Muscle of arm (tissue), 12 donors: ENCODE data around the gene ZNF814. TPM values are rescaled to one million over a fixed set of nuclear protein-coding genes. Genes with fewer than 3 reads are reported as not detected.
A peak's percentile ranks its signal among the peaks of the same experiment; 100 is the strongest.
"Not testable (repeated sequence)": the region's sequence is repeated elsewhere in the genome, so short reads cannot be mapped to it uniquely, and the experiment has no call there.

ENCODE experiments used
- DNase-seq: peaks from one replicate; pipeline ENCODE4 v3.0.0-alpha.2; 2013
- polyA plus RNA-seq, 12 donors: library from polyadenylated mRNA; unstranded; fragments of 120-200 nt; gene quantifications; one replicate each; pipeline ENCODE4 v1.2.1, GENCODE V29; 2013; ENCODE audit not compliant: insufficient read length in 12 of 12

The ZNF814 gene
- polyA plus RNA-seq, 12 donors, result 17.0 to 56.5 (median 27.9) TPM; not detected in 1

GRCh38 chr19:57821095-57821494 lies 67.7 kb downstream of the ZNF814 start:
- not testable (repeated sequence) for DNase-seq

GRCh38 chr19:57820599-57820998 lies 68.2 kb downstream of the ZNF814 start:
- no peak for DNase-seq

- peak; percentile 92 for DNase-seq
Observed at GRCh38 chr19:57819475-57820148, 69.2 kb downstream of the ZNF814 start.

GRCh38 chr19:57818378-57818777 lies 70.5 kb downstream of the ZNF814 start:
- DNase-seq, result no peak

- no peak for DNase-seq
Observed at GRCh38 chr19:57817976-57818375, 70.9 kb downstream of the ZNF814 start.

DNA sequence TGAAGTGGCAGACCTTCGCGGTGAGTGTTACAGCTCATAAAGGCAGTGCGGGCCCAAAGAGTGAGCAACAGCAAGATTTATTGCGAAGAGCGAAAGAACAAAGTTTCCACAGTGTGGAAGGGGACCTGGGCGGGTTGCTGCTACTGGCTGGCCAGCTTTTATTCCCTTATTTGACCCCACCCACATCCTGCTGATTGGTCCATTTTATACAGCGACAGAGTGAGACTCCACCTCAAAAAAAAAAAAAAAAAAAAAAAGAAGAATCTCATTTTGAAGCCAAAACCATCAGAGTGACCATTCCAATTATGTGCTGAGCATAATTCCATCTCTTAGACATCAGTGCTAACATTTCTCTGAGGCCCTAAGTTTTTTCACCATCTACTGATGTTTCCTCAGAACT lies 72.2 kb downstream of the ZNF814 start:
- DNase-seq, result no peak

- no peak for DNase-seq
Observed at GRCh38 chr19:57815247-57816075, 73.4 kb downstream of the ZNF814 start.

DNA sequence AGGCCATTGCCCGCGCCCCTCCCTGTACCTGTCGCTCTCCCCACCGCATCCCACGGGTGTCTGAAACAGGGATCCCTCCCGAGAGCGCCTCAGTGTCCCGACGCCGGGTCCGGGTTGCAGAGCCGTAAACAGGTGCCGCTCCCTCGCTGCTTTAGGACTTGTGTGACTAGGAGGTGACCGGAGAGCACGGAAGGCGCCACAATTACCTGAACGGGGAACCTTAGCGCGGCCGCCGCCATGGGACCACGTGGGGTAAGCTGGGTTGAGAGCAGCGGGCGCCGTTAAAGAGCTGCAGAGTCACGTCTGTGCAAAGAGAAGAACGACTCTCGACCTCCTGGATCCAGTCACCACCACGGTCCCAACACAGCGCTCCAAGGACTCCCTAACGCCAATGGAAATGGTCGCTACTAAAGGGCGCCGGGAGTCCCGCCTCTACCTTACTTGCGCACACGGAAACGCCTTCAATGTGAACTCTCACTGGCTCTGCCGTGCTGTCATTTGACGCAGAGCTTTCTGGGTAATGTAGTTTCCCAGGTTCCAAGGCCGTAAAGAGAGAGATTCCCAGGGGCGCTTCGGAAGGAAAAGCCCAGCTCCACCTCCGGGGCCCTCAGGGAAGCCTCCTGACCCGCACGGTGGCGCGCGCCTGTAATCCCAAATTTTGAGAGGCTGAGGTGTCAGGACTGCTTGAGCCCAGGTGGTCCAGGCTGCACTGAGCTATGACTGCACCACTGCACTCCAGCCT lies 74.2 kb downstream of the ZNF814 start, which contains the start of gene ZNF552:
Gene ZNF552 (minus strand): TSS at position 409 of the 742 bp plus-strand sequence. CDS start 170 bp downstream, at position 239.
- DNase-seq, result peak; percentile 89

- no peak for DNase-seq
Observed at GRCh38 chr19:57813919-57814504, 74.8 kb downstream of the ZNF814 start.

- DNase-seq, result not testable (repeated sequence)
Observed at GRCh38 chr19:57812975-57813820, 75.6 kb downstream of the ZNF814 start.

DNA sequence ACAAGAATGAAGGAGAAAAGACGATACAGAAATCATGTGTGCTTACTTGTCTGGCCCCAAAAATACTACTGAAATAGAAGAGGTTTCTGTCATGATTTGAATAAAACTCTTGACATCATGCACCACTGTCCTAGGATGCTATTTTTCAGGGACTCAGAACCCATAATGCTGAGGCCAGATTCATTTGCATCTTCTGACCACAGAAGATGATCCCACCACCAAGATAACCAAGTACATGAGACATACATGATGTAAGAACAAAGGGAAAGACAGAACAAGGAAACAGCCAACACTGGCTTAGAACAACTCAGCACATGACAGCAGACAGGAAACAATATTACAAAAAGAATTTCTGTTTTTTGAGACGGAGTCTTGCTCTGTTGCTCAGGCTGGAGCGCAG lies 76.6 kb downstream of the ZNF814 start:
- no peak for DNase-seq

GRCh38 chr19:57810410-57811295 lies 78.2 kb downstream of the ZNF814 start:
- not testable (repeated sequence) for DNase-seq

GRCh38 chr19:57807541-57807940 lies 81.3 kb downstream of the ZNF814 start:
- DNase-seq, result no peak

DNA sequence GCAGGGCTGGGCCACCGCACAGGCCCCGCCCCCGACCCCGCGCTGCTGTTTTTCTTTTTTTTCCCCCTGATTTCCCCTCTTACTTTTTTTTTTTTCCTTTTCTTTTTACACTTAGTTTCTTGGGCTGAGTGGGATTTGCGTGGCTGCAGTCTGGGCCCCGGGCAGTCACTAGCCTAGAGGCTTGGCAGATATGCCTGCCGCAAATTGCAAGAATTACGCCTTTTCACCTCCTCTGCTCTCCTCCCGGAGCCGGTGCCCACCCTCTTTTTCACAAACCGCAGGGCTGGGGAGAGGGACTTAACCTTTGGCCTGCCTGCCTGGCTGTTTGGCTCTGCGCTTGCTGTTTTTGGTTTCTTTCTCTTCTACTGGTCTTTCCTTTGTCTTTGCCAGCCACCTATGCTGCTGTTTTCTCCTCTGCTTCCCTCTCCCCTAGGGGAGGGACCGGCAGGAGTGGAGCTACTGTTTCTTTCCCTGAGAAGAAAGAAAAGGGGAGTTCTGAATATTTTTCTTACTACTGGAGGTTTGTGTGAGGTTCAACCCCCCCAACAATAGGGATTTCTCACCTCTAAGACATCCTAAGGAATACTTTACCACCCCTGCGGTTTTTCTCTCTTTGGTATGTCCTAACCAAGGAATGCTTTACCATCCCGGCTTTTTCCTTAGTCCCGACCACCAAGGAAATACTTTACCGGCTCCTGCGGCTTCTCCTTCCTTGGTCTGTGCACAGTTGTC lies 85.1 kb downstream of the ZNF814 start:
- DNase-seq, result peak; percentile 43

DNA sequence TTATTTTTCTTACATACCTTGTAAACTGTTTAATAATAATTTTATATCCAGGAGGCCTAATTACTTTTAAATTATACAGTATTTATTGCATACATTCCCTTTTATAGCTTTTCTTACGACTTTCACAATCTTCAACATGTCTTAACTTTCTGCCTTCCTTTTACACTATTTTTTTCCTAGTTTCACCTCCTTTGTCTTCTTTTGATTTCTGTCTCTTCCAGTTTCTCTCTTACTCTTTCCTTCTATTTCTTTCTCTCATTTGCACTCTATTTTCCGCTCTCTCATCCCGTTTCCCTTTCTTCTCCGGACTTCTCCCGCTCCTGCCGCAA lies 85.6 kb downstream of the ZNF814 start:
- DNase-seq, result no peak

GRCh38 chr19:57802269-57802668 lies 86.6 kb downstream of the ZNF814 start:
- no peak for DNase-seq

DNA sequence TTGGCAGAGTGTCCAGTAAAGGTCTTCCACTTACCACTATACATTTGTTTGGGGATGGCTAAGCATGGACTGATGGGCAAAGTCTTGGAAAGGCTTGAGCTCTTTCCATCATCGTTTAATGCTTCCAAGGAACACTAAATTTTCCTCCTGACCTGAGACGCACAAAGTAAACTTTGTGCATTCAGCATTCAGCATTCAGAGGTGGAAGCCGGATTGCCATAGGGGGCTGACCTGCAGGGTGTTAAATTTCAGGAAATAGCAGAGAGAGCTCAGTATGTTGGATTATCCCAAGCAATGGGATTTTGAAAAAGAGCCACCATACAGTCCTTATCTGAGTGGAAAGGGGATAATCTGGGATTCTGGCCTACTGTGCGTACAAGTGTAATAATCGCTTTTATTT lies 88.1 kb downstream of the ZNF814 start:
- DNase-seq, result no peak
